ENCODE data around the gene CCN6. TPM values are rescaled to one million over a fixed set of nuclear protein-coding genes. Genes with fewer than 3 reads are reported as not detected.

The CCN6 gene
- total and polyA plus RNA-seq, 9 donors: 0.09 to 0.67 (median 0.19) TPM

DNA sequence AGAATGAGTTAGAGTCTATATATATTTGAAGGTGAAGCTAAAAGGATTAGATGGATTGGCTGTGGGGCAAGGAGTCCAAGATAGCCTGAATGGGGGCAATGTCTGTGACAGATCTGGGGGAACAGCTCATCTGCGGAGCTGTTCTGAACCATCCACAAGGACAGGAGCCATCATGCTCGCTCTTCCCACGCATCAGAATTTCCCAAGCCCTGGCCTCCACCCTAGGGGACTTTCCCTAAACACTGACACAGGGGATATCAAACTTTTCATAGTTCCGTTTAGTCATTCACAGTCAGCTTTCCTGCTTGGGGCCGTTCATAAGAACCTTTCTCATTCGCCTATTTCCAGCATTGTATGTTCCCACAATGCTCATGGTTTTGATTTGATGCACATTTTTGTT, 37.6 kb upstream of the CCN6 start:
- 58% methylated on average over 3 of the region's 6 CpGs for whole genome bisulfite sequencing (ENCODE audit: insufficient coverage)
- no peak overlapping the region for H3K4me3 ChIP-seq (ENCODE audit: low read length)
- no peak overlapping the region for H3K27ac ChIP-seq (ENCODE audit: low read length)
- H3K4me1 ChIP-seq (ENCODE audit: control insufficient read depth, insufficient read depth, low read length): peaks cover 37% of the 10 kb centered on the region
- H3K36me3 ChIP-seq (ENCODE audit: control insufficient read depth, insufficient read depth, low read length): no peaks in the 10 kb centered on the region
- no peaks in the 10 kb centered on the region for H3K27me3 ChIP-seq (ENCODE audit: control insufficient read depth, insufficient read depth, low read length)
- peak; percentile 45 for DNase-seq
- no peaks in the 10 kb centered on the region for H3K9me3 ChIP-seq (replicated peaks; ENCODE audit: control insufficient read depth, low read depth, low read length)

DNA sequence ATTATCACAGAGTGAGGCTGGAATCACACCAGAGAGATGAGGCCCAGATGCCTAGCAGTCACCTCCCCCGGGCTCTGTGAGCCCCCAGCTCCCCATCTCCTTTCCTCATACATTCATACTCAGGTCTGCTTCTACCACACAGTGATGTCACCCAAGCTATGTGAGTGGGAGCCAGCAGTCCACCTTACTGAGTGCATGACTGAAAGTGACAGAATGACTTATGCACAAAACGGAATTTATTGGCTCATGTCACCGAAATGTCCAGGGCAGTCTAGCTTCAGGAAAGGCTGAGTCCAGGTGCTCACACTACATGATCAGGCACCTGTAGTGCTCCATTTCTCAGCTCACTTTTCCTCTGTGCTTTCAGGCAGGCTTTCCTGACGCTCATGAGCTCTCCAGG, 36.7 kb upstream of the CCN6 start:
- Histone ChIP-seq H3K9me3 (replicated peaks; ENCODE audit: control insufficient read depth, low read depth, low read length) (no peaks in the 10 kb centered on the region), H3K36me3 (ENCODE audit: control insufficient read depth, insufficient read depth, low read length) (no peaks in the 10 kb centered on the region), H3K4me3 (ENCODE audit: low read length) (no peak overlapping the region), H3K27me3 (ENCODE audit: control insufficient read depth, insufficient read depth, low read length) (no peaks in the 10 kb centered on the region), H3K27ac (ENCODE audit: low read length) (no peak overlapping the region), H3K4me1 (ENCODE audit: control insufficient read depth, insufficient read depth, low read length) (peaks cover 37% of the 10 kb centered on the region)
- 84% methylated on average over 3 of the region's 4 CpGs for WGBS (ENCODE audit: insufficient coverage)
- DNase-seq: no peak

DNA sequence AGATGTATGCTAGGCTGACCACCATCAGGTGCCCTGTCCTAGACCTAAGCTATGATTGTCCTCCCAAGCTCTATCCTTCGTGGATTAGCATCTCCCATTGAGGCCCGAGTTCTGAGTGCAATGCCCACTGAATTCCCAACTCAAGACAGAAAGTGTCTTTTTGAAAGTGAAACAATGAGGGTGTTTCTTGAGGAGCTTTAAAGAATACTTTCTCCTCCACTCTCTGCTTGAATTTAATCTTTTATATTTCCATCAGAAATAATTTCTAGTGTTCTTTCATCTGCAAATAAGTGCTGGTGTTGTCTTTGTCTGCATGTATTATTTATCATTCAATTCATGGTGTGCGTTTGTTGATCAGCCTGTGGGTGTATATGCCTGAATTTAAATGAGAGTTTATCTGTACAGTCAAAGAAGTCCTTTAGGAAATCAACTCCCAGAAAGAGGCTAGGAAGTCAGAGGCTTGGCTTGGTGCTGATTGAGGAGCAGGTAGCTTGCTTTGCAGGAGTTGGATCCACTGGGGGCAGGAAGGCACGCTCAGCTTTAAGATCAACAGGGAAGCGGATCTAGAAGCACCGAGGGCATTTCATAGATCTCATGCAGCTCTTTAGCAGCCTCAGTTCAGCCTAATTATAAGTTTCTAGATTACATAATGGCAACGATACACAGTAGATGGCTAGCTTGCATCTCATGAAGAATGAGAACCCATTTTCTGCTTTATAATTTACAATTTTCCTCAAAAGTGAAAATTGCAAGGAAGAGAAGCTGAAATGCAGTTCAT, 36.0 kb upstream of the CCN6 start:
- H3K9me3 ChIP-seq (replicated peaks; ENCODE audit: control insufficient read depth, low read depth, low read length): no peaks in the 10 kb centered on the region
- H3K4me3 ChIP-seq (ENCODE audit: low read length): no peak overlapping the region
- no peaks in the 10 kb centered on the region for H3K36me3 ChIP-seq (ENCODE audit: control insufficient read depth, insufficient read depth, low read length)
- H3K4me1 ChIP-seq (ENCODE audit: control insufficient read depth, insufficient read depth, low read length): peaks cover 37% of the 10 kb centered on the region
- peak overlapping the region; percentile 63 for H3K27ac ChIP-seq (ENCODE audit: low read length)
- no peak for DNase-seq
- H3K27me3 ChIP-seq (ENCODE audit: control insufficient read depth, insufficient read depth, low read length): no peaks in the 10 kb centered on the region
- WGBS (ENCODE audit: insufficient coverage): 34% methylated on average over 2 of the region's 7 CpGs

GRCh38 chr6:112018619-112019416, 35.1 kb upstream of the CCN6 start:
- peaks cover 3% of the 10 kb centered on the region for H3K9me3 ChIP-seq (replicated peaks; ENCODE audit: control insufficient read depth, low read depth, low read length)
- H3K36me3 ChIP-seq (ENCODE audit: control insufficient read depth, insufficient read depth, low read length): no peaks in the 10 kb centered on the region
- H3K4me1 ChIP-seq (ENCODE audit: control insufficient read depth, insufficient read depth, low read length): peaks cover 37% of the 10 kb centered on the region
- H3K27me3 ChIP-seq (ENCODE audit: control insufficient read depth, insufficient read depth, low read length): no peaks in the 10 kb centered on the region
- WGBS (ENCODE audit: insufficient coverage): 24% methylated on average over 4 of the region's 12 CpGs
- H3K4me3 ChIP-seq (ENCODE audit: low read length): no peak overlapping the region
- peak overlapping the region; percentile 63 for H3K27ac ChIP-seq (ENCODE audit: low read length)
- DNase-seq: peak; percentile 94

- H3K36me3 ChIP-seq (ENCODE audit: control insufficient read depth, insufficient read depth, low read length): no peaks in the 10 kb centered on the region
- no peak overlapping the region for H3K4me3 ChIP-seq (ENCODE audit: low read length)
- WGBS (ENCODE audit: insufficient coverage): no CpG with 5 or more reads among the region's 1 CpG
- DNase-seq: no peak
- H3K9me3 ChIP-seq (replicated peaks; ENCODE audit: control insufficient read depth, low read depth, low read length): peaks cover 8% of the 10 kb centered on the region
- H3K4me1 ChIP-seq (ENCODE audit: control insufficient read depth, insufficient read depth, low read length): peaks cover 35% of the 10 kb centered on the region
- no peaks in the 10 kb centered on the region for H3K27me3 ChIP-seq (ENCODE audit: control insufficient read depth, insufficient read depth, low read length)
- H3K27ac ChIP-seq (ENCODE audit: low read length): peak overlapping the region; percentile 63
Measured at GRCh38 chr6:112019589-112019988, 34.3 kb upstream of the CCN6 start.

DNA sequence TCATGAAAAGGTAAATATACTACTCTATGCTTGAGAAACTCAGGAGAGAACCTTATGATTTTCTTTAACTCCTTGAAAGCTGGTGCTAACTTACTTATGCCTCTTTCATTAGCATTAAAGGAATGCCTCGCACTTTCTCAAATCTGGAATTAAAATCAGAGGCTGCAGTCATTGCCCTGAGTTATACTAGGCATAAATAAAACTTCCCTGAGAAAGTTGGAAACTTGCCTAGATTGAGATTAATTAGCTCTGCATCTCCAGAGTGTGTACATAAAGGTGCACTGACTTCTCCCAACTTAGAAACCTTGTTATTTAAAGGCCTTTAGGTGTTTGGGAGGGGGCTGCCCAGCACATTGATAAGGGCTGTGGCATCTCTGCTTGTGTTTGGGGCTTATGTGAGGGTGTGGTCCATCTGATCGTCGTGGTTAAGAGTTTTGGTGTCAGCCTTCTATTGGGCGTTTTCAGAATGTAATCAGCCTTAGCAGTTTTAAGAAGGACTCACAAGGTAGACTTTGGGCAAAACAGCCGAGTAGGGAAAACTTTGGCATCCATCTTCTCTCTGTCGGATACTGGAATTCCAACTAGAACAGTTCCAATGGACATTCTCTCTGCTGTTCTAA, 32.1 kb upstream of the CCN6 start:
- 61% methylated on average over 4 of the region's 6 CpGs for WGBS (ENCODE audit: insufficient coverage)
- no peak overlapping the region for H3K4me3 ChIP-seq (ENCODE audit: low read length)
- H3K4me1 ChIP-seq (ENCODE audit: control insufficient read depth, insufficient read depth, low read length): peaks cover 23% of the 10 kb centered on the region
- H3K27ac ChIP-seq (ENCODE audit: low read length): no peak overlapping the region
- DNase-seq: no peak
- H3K27me3 ChIP-seq (ENCODE audit: control insufficient read depth, insufficient read depth, low read length): no peaks in the 10 kb centered on the region
- H3K36me3 ChIP-seq (ENCODE audit: control insufficient read depth, insufficient read depth, low read length): no peaks in the 10 kb centered on the region
- peaks cover 8% of the 10 kb centered on the region for H3K9me3 ChIP-seq (replicated peaks; ENCODE audit: control insufficient read depth, low read depth, low read length)

DNA sequence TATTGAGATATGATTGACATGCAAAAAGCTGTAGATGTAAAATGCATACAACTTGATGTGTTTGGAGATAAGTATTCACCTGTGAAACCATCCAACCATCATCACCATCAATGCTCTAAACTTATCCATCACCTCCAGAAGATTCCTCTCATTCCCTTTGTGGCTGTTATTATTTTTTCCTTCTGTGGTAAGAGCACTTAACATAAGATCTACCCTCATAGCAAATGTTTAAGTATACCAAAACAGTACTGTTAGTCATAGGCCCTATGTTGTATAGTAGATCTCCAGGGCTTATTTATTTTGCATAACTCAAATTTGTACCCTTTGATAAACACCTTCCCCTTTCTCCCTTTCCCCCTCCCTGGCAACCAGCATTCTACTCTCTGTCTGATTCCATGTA, 31.2 kb upstream of the CCN6 start:
- no peak for DNase-seq
- no peak overlapping the region for H3K4me3 ChIP-seq (ENCODE audit: low read length)
- H3K9me3 ChIP-seq (replicated peaks; ENCODE audit: control insufficient read depth, low read depth, low read length): peaks cover 8% of the 10 kb centered on the region
- peaks cover 23% of the 10 kb centered on the region for H3K4me1 ChIP-seq (ENCODE audit: control insufficient read depth, insufficient read depth, low read length)
- no peaks in the 10 kb centered on the region for H3K36me3 ChIP-seq (ENCODE audit: control insufficient read depth, insufficient read depth, low read length)
- H3K27me3 ChIP-seq (ENCODE audit: control insufficient read depth, insufficient read depth, low read length): no peaks in the 10 kb centered on the region
- H3K27ac ChIP-seq (ENCODE audit: low read length): no peak overlapping the region

DNA sequence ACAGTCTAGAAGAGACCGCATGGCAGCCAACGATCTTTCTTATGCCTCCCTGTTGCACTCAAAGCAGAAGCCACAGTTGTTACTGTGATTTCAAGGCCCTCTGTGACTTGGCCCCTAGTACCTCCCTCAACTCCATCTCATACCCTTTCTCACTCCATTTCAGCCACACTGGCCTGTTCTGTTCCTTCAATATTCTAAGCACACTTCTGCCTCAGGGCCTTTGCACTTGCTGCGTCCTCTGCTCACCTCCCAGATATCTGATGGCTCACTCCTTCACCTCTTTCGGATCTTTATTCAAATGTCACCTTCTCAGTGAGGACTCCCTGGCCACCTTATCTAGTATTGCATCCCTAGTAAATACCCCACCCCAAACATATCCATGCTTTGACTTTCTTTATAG, 29.4 kb upstream of the CCN6 start:
- H3K4me1 ChIP-seq (ENCODE audit: control insufficient read depth, insufficient read depth, low read length): peaks cover 11% of the 10 kb centered on the region
- DNase-seq: no peak
- H3K27me3 ChIP-seq (ENCODE audit: control insufficient read depth, insufficient read depth, low read length): no peaks in the 10 kb centered on the region
- H3K27ac ChIP-seq (ENCODE audit: low read length): no peak overlapping the region
- WGBS (ENCODE audit: insufficient coverage): 98% methylated on average over 4 of the region's 4 CpGs
- H3K4me3 ChIP-seq (ENCODE audit: low read length): no peak overlapping the region
- H3K9me3 ChIP-seq (replicated peaks; ENCODE audit: control insufficient read depth, low read depth, low read length): peaks cover 8% of the 10 kb centered on the region
- H3K36me3 ChIP-seq (ENCODE audit: control insufficient read depth, insufficient read depth, low read length): no peaks in the 10 kb centered on the region

DNA sequence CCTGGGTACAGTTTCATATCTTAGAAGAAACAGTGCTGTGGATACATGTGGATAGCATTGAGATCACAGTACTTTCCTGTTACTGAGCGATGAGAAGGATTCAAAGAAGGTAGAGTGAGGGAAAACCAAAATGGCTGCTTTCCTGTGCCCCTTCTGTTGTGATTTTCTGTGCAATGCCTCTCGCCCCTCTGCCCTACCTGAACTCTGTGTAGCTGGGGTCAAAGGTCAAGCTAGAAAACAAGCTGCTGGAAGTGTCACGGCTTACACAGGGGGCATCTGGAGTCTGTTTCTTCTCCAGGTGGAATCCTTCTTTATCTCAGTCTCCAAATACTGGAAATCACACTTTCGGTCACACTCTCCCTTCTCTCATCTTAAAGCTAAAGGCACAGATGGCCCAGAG, 27.0 kb upstream of the CCN6 start:
- Histone ChIP-seq H3K9me3 (replicated peaks; ENCODE audit: control insufficient read depth, low read depth, low read length) (peaks cover 8% of the 10 kb centered on the region), H3K4me1 (ENCODE audit: control insufficient read depth, insufficient read depth, low read length) (peaks cover 14% of the 10 kb centered on the region), H3K36me3 (ENCODE audit: control insufficient read depth, insufficient read depth, low read length) (no peaks in the 10 kb centered on the region), H3K27ac (ENCODE audit: low read length) (no peak overlapping the region), H3K27me3 (ENCODE audit: control insufficient read depth, insufficient read depth, low read length) (no peaks in the 10 kb centered on the region), H3K4me3 (ENCODE audit: low read length) (no peak overlapping the region)
- no peak for DNase-seq
- WGBS (ENCODE audit: insufficient coverage): 87% methylated on average over 3 of the region's 4 CpGs

GRCh38 chr6:112027942-112028674, 25.8 kb upstream of the CCN6 start:
- Histone ChIP-seq H3K36me3 (ENCODE audit: control insufficient read depth, insufficient read depth, low read length) (no peaks in the 10 kb centered on the region), H3K4me3 (ENCODE audit: low read length) (no peak overlapping the region), H3K4me1 (ENCODE audit: control insufficient read depth, insufficient read depth, low read length) (peaks cover 22% of the 10 kb centered on the region), H3K27ac (ENCODE audit: low read length) (no peak overlapping the region), H3K27me3 (ENCODE audit: control insufficient read depth, insufficient read depth, low read length) (no peaks in the 10 kb centered on the region), H3K9me3 (replicated peaks; ENCODE audit: control insufficient read depth, low read depth, low read length) (peaks cover 8% of the 10 kb centered on the region)
- WGBS (ENCODE audit: insufficient coverage): no CpG with 5 or more reads among the region's 3 CpGs
- no peak for DNase-seq

Data from muscle of leg (tissue), 11 donors.